OCI-LY7 (cell line): Measurements from ENCODE around the gene RPSA.
"Not testable (repeated sequence)": the region's sequence is repeated elsewhere in the genome, so short reads cannot be mapped to it uniquely, and the experiment has no call there.

Experiments
- CTCF ChIP-seq: fragments of 200-600 bp; sonication (generic); conservative IDR thresholded peaks from 2 replicates; pipeline ENCODE4 v1.5.1; 2014; ENCODE audit warnings: mild to moderate bottlenecking, antibody characterized with exemption, low read length, moderate library complexity, mixed read lengths
- EZH2phosphoT487 ChIP-seq: fragments of 200-600 bp; sonication (generic); IDR thresholded peaks from 2 replicates; pipeline ENCODE4 v1.6.1; 2018; ENCODE audit warnings: low read depth, borderline replicate concordance, mild to moderate bottlenecking, mixed run types, antibody characterized with exemption, low read length, moderate library complexity, mixed read lengths

- not testable (repeated sequence) for TF ChIP-seq CTCF, EZH2phosphoT487
Measured at GRCh38 chr3:39418556-39419225, 12.2 kb downstream of the RPSA start.
